GM21360 (cell line): ENCODE results near the gene TRIM37.

Source experiments
- ATAC-seq: cut with Tn5 transposase; IDR thresholded peaks from one replicate; pipeline ENCODE4 v1.9.1; 2021; ENCODE audit warnings: mild to moderate bottlenecking, moderate library complexity; ENCODE audit not compliant: unreplicated experiment

The TRIM37 gene

DNA sequence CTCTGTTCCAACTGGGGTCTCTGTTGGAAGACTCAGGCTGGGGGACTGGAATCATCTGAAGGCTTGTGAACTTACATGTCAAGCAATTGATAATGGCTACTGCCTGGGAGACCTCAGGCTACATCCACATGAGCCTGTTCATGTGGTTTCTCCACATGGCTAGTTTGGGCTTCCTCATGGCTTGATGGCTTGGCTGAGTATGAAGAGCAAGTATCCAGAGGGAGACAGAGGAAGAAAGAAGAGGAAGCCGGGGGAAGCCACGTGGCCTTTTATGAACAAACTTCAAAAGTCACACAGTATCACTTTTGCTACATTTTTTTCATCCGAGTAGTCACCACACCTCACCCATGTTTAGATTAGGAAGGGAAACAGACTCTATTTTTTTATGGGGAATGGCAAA is 158.9 kb downstream of the TRIM37 start:
- ATAC-seq = no peak

DNA sequence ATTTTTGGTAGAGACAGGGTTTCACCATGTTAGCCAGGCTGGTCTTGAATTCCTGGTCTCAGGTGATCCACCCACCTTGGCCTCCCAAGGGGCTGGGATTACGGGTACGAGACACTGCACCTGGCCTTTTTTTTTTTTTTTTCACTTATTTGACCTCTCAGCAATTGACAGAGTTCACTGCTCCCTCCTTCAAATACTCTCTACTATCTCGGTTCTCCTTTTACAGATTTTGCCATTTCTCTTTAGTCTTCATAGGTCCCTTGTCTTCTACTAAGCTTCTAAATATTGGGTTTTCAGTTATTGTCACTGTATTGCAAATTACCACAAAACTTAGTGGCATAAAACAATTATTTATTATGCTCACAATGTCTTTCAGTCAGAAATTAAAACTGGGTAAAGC is 159.3 kb downstream of the TRIM37 start:
- no peak for ATAC-seq

DNA sequence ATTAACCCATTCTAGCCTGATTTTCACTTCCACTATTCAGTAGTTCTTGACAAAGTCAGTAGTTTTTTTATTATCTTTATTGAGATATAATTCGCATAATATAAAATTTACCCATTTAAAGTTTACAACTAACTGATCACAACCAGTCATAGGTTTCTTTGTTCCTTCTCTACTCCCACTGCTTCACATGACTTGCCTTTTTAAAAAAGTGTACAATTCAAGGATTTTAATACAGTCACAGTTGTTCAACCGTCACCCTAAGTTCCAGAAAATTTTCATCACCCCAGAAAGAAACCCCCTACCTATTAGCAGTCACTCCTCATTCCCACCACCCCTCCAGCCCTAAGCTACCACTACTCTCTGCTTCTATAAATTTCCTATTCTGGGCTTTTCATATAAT is 162.5 kb downstream of the TRIM37 start:
- no peak for ATAC-seq

DNA sequence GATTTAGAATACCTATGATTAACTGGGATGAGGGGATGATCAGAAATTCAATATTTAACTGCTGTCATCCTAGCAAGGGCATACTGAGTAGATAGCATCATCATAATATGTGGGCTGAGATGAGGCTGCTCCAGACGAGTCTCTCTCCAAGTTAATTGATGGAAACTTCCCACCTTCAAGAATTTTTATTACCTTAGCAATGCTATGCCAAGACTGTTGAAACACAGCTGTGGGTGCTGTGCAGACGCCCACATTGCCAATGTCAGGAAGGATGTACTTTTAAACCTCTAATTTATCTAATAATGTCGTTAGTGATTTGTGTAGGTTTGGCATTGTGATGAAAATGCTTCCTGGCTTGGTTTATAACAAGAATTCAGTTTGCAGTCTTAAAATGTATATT is 170.4 kb downstream of the TRIM37 start:
- ATAC-seq = no peak

DNA sequence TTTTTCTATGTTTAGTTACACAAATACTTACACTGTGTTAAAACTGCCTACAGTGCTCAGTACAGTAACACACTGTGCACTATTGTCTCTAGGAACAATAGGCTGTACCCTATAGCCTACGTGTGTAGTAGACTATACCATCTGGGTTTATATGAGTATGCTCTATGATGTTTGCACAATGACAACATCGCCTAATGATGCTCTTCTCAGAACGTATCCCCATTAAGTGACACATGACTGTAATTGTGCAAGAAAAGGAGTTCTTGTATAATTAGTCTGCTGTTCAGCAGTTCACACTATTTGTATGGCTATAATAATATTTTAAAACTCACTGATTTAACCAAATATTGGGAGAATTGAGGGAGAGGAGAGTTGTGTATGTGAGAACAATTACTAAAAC is 173.7 kb downstream of the TRIM37 start:
- no peak for ATAC-seq
